22Rv1 (cell line): ENCODE measurements around the gene ADCYAP1R1.

Experiments
- H3K27ac ChIP-seq: fragments of 450-650 bp; 2 replicates; pipeline ENCODE4 v1.5.1; 2017
- ZFX ChIP-seq: fragments of 450-650 bp; IDR thresholded peaks from 2 replicates; pipeline ENCODE4 v1.6.1; 2017; ENCODE audit warnings: antibody characterized with exemption, borderline replicate concordance
- TF ChIP-seq, protein P1 (sequence below): fragments of 450-650 bp; IDR thresholded peaks from 2 replicates; pipeline ENCODE4 v1.5.1; 2017; ENCODE audit warnings: mild to moderate bottlenecking

ADCYAP1R1 gene

DNA sequence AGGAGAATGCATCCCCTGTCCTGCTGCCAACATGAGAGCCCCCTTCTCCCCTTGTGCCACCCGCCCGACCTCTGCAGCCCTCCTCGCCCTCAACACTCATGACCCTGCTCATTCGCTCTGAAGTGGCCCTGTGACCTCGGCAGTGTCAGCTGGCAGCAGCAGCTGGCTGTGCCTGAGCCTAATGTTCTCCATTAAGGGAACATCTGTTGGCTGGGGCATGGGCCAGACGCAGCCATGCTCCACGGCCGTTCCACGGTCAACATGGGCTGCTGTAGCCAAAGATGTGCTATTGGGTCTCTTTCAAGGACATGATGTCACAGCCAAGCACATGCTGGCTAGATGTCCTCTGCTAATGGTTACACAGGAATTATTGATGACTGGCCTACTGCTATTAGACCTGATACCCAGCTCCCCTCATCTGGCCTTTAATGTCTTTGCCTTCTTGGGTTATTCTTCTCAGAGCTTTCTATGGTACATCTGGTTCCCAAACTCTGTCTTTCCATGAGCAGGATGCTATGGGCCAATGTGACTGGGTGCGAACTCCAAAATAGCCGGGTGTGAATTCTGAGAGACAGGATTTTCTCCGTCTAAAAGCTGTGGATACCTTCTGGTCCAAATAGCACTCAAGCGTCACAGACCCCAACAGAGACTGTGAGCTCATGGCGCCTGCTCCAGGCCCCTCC lies 22.4 kb downstream of the ADCYAP1R1 start:
- no peak overlapping the region for H3K27ac ChIP-seq
- TF ChIP-seq, protein P1, sequence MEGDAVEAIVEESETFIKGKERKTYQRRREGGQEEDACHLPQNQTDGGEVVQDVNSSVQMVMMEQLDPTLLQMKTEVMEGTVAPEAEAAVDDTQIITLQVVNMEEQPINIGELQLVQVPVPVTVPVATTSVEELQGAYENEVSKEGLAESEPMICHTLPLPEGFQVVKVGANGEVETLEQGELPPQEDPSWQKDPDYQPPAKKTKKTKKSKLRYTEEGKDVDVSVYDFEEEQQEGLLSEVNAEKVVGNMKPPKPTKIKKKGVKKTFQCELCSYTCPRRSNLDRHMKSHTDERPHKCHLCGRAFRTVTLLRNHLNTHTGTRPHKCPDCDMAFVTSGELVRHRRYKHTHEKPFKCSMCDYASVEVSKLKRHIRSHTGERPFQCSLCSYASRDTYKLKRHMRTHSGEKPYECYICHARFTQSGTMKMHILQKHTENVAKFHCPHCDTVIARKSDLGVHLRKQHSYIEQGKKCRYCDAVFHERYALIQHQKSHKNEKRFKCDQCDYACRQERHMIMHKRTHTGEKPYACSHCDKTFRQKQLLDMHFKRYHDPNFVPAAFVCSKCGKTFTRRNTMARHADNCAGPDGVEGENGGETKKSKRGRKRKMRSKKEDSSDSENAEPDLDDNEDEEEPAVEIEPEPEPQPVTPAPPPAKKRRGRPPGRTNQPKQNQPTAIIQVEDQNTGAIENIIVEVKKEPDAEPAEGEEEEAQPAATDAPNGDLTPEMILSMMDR = no peak
- no peak for TF ChIP-seq ZFX

DNA sequence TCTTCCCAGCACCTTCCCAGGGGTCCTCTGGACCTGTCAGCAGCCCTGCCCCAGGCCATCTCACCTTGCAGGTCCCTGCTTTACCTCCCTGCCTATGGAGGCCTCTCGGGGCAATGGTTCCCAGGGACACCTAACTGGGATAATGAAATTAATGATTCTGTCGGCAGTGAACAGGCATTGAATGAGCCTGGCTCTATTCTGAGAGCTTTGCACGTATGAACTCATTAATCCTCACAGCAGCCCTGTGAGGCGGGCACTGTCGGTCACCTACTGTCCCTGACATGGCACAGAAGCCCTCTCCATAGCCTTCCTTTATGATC lies 22.9 kb downstream of the ADCYAP1R1 start:
- no peak for TF ChIP-seq ZFX
- TF ChIP-seq, protein P1 = no peak
- no peak overlapping the region for H3K27ac ChIP-seq

DNA sequence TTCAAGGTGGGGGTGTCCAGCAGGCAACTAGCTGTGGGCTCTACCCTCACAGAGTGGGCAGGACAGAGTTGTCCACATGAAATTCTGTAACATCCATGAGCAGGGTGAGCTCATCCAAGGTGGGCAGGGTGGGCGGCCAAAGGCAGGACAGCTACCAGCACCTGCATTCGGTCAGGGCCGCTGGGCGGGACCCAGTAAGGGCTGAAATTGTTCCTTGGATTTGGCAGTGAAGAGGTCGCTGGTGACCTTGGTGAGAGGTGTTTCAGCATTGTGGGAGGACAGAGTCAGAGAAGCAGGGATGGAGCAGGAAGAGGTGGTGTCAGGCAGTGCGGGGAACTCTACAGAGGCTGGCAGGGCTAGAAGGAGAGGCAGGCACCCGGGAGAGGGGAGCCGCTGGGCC lies 23.9 kb downstream of the ADCYAP1R1 start:
- TF ChIP-seq, protein P1 = no peak
- TF ChIP-seq ZFX = no peak
- H3K27ac ChIP-seq = no peak overlapping the region

DNA sequence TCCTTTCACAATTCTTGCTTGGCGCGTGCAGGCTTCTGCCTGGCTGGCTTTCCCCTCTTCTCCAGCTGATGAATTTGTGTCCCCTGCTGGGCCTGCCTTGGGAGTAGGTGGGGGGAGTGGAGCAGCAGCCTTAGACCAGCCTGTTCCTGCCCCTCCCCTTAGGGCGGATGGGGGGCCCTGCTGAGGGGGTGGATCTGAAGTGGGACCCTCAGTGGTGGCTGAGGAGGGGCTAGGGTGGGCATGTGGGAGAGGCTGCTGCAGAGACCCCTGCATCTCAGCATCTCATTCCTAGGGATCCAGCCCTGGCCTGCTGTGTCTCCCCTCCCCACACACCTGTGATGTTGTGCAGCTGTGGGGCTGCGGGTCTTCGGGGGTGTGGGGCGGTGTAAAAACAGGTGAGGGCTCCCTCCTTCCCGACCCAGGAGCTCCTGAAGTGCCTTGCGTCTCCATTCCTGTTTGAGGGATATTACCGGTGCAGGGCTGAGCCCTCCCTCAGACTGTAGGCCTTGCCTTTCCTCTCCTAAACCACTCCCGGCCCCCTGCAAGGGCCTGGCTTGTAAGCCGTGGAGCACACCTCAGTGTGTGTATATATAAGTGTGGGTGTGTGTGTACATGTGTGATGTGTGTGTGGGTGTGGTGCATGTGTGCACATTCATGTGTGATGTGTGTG lies 24.7 kb downstream of the ADCYAP1R1 start:
- H3K27ac ChIP-seq = no peak overlapping the region
- no peak for TF ChIP-seq ZFX
- TF ChIP-seq, protein P1 = no peak

GRCh38 chr7:31077484-31078362 lies 25.6 kb downstream of the ADCYAP1R1 start:
- no peak for TF ChIP-seq ZFX
- TF ChIP-seq, protein P1 = no peak
- H3K27ac ChIP-seq = no peak overlapping the region

DNA sequence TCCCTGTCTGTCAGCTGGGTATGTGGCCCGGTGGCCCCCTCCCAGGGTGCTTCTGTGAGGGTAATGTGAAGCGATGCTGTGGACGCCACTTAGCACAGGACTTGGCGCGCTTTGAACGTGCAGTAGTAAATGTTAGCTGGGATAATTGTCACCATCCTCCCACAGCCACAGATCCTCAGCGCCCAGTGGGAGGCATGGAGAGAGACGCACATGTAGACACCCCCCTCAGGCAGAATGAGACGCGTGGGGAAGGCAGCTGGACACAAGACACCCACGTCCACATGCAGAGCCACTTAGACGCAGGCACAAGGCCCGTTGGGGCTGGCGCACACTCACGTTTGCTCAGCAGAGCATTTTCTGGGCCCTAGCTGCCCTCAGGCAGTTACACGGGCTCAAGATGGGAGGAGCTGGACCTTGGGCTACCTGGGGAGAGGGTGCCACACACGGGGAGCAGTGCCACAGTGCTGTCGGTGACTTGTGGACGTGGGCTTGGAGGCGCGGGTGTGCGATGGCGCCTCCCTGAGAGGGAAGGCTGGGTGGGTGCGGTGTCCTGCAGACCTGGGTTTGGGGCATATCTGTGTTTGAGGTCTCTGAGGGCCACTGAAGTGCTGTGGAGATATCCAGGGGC lies 26.4 kb downstream of the ADCYAP1R1 start:
- TF ChIP-seq ZFX = no peak
- TF ChIP-seq, protein P1 = no peak
- no peak overlapping the region for H3K27ac ChIP-seq
